HG03135 (cell line): ENCODE data around the gene SLC4A1.

Source experiments
- ATAC-seq: cut with Tn5 transposase; IDR thresholded peaks from one replicate; pipeline ENCODE4 v1.9.1; 2021; ENCODE audit warnings: mild to moderate bottlenecking, moderate library complexity; ENCODE audit not compliant: unreplicated experiment

SLC4A1 gene

DNA sequence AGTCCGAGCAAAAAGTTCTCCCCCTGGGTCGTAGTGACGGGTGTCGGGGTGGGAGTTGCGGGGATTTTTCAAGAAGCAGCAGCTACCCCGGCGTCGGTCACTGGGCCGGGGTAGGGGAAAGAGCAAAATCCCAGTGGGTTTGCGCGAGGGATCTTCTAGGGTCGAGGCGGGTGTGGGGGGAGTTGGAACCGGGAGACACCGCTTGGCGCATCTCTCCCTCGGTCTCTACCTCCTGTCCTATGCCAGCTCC lies 46.1 kb downstream of the SLC4A1 start:
- ATAC-seq = no peak

- ATAC-seq = no peak
These were observed 46.7 kb downstream of the SLC4A1 start for GRCh38 chr17:44221084-44221861.

- no peak for ATAC-seq
These were observed 47.5 kb downstream of the SLC4A1 start for GRCh38 chr17:44220213-44221083.

DNA sequence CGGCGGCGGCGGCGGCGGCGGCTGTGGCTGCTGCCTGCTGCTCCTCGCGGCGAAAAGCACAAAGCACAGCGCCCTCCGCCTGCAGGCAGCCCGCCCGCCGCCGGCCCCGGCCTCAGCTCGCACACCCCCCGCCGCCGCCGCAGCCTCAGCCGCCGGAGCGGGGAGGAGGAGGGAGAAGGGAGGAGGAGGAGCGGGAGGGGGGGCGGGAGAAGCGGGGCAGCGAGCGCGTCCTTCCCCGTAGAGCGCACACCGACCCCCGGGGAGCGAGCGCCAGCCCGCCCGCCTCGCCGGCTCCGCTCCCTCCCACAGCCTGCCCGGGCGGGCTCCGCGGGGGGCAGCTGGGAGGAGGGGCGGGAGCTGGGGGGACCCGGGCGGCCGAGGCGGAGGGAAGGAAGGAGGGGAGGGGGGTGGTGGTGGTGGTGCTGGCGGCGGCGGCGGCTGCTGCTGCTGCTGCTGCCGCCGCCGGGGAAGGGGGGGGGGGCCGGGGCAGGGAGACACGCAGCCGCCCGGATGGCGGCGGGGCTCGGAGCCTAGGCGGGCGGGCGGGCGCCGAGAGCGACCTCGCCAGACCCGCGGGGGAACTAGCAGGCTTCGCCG lies 48.2 kb downstream of the SLC4A1 start, which contains the start of gene UBTF:
TSS of gene UBTF (minus strand) at position 60 of the 597 bp plus-strand sequence. CDS start 1,446 bp downstream, outside the sequence.
- ATAC-seq = peak; percentile 2

GRCh38 chr17:44219108-44219615 lies 48.8 kb downstream of the SLC4A1 start:
- peak; percentile 46 for ATAC-seq

DNA sequence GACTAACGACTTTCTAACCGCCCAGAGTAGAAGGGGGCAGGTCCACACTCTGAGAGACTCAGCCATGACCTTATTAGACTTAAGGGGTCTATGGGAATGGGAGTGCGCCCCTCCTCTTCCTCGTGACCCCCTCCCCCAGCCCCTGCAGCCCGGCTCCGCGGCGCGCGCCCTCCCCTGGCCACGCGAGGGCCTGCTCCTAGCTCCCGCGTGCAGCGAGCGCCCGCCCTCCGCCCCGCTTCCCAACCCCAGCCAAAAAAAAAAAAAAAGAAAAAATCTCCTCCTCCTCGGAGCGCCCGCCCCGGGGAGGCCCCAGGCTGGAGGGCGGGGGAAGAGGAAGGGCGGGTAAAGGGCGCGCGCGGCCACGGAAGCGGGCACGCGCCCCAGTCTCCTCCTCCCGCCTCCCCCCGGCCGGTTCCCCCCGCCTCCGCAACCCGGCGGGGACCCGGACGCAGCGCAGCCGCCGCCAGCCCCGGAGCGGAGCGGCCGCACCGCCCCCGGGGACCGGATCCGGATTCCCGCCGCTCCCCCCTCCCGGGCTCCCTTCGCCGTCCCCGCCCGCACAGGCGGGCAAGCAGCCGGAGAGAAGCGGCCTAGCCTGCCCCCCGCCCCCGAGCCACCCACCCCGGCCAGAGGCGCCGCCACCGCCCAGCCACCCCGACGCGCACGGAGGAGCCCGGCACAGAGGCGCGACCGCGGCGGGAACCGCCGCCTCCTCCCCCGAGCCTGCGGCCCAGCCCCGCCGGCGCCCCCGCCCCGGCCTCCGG lies 49.4 kb downstream of the SLC4A1 start:
- ATAC-seq = peak; percentile 30

- no peak for ATAC-seq
These were observed 50.1 kb downstream of the SLC4A1 start for GRCh38 chr17:44217738-44218343.

GRCh38 chr17:44216694-44217093 lies 51.2 kb downstream of the SLC4A1 start:
- no peak for ATAC-seq

DNA sequence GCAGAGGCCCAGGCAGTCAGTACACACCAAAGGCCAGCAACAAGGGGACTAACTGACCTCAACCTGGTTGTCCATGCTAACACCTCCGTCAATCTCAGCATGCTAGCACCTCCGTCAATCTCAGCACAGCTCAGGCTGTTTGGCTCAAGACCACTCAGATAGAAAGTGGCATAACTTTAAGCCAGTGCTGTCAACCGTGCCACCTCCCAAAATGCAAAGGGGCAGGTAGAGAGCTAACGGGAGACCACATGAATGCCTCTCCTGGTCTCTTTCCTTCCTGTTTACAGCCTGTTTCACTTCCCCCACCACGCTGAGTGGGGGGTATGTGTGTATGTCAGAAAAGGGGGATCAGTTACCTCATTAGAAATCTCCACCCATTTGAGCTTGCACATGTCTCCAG lies 51.8 kb downstream of the SLC4A1 start:
- no peak for ATAC-seq

DNA sequence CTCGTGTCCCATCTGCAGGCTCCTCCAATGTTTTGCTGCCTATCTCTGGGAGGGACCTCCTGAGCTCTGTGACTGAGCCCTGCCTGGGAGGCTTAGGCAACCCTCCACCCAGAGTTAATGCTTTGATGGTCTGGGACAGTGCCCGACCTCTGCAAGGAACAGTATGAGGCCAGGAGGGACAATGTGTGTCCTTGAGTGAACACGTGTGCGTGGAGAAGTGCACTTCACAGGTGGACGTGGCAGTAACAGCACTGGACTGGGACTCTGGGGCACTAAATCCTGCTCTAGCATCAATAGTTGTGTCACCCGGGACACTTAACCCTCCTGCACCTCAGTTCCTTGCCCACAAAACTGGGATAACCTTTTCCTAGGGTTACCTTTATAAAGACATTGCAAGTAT lies 53.0 kb downstream of the SLC4A1 start:
- no peak for ATAC-seq

- ATAC-seq = no peak
These were observed 53.8 kb downstream of the SLC4A1 start for GRCh38 chr17:44214230-44214494.

GRCh38 chr17:44213403-44214229 lies 54.3 kb downstream of the SLC4A1 start:
- no peak for ATAC-seq

DNA sequence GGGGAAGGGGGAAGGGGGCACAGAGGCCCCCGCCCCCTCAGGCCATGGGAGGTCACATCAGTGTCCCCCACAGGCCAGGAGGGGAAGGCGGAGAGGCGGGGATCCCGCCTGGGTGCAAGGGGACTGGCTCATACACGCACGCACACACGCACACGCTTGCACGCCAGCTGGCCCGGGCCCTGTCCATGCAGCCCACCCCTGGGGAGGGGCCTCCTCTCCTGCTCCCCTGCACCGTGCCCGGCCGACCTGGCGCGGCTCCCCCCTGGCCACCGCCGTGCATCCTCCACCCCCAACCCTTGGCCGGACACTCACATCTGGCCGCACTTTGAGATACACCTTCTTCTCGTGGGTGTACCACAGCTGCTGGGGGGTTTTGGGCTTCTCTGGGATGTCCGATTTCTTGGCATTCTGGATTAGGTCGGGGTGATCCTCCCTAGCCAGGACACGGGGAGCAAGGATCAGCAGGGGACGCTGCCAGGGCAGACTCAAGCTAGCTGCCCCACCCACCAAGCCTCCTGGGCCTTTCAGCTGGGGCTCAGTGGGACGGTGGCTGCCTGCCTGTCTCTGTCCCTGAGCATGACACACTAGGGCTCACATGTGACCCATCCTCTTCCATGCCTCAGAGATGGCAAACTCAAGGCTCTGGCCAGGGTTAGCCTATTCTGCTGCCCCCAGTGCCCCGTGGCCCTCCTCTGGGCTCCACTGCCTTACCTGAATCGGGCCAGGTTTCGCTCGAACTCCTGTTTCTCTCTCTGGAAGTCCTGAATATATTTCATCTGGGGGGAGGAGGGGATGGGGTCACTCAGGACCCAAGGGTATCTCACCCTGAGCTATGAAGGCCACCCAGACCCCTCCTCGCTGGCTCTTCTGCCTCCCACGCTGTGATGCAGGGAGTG lies 55.2 kb downstream of the SLC4A1 start:
- no peak for ATAC-seq

- ATAC-seq = no peak
These were observed 56.4 kb downstream of the SLC4A1 start for GRCh38 chr17:44211281-44212265.

GRCh38 chr17:44210342-44211192 lies 57.4 kb downstream of the SLC4A1 start:
- no peak for ATAC-seq

DNA sequence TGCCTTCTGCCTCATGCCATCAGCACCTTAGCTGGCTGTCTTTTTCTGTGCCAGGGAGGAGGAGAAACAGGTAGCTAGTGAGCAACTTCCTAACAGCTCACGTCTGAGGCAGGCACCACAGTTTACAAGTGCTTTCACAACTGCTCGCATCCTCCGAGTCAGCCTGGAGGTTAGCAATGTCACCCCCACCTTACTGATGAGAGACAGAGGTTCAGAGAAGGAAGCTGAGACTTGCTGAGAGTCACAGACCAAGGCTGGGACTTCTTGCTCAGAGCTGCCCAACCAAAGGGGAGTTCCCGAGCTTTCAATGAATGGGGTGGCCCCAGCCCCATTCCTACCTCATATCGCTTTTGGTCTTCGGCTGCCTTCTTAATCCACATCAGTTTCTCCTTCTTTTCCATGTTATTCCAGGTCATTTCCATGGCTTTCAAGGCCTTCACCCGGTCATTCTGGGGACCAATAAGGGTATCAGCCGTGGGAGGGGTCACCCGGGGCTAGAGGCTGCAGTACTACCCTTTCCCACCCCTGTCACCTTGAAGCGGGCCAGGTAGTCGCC lies 58.1 kb downstream of the SLC4A1 start:
- ATAC-seq = no peak
